GM12801 (cell line): ENCODE data around the gene EDAR.

Experiments
- CTCF ChIP-seq: IDR thresholded peaks from one replicate; pipeline ENCODE4 v1.5.1; 2011; ENCODE audit warnings: control low read depth; ENCODE audit not compliant: insufficient read length; ENCODE audit errors: extremely low read depth

The EDAR gene

GRCh38 chr2:108944601-108945331 is 44.3 kb downstream of the EDAR start:
- TF ChIP-seq CTCF, result no peak

- TF ChIP-seq CTCF, result no peak
Measured at GRCh38 chr2:108943751-108944150, 45.3 kb downstream of the EDAR start.

- TF ChIP-seq CTCF, result no peak
Measured at GRCh38 chr2:108942888-108943287, 46.1 kb downstream of the EDAR start.

DNA sequence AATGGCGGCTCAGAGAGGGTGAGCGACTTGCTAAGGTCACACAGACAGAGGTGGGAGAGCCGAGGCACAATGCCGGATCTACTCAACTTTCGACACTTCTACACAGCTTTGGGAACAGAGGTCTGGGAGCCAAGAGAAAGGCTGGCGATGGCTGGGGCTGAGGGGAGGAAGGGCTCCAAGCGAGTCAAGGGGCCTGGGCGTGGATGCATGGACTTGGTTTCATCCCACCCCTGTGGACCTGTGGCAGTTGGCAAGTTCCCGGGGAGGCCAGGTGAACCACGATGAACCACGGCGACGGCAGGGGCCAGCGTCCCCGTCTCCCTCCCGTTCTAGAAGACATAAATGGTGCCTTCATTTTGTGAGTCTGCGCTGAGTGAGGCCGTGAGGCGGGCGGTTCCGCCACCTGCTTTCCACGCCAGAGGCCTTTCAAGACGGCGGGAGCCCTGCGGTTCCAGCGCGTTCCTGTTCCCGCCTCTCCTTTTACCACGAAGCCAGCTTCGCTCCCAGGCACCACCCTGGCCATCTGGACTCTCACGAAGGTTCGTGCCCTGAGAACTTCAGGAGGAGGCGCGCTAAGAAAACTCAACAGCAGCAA is 46.7 kb downstream of the EDAR start:
- TF ChIP-seq CTCF, result no peak

- TF ChIP-seq CTCF, result no peak
Measured at GRCh38 chr2:108941767-108942166, 47.3 kb downstream of the EDAR start.

DNA sequence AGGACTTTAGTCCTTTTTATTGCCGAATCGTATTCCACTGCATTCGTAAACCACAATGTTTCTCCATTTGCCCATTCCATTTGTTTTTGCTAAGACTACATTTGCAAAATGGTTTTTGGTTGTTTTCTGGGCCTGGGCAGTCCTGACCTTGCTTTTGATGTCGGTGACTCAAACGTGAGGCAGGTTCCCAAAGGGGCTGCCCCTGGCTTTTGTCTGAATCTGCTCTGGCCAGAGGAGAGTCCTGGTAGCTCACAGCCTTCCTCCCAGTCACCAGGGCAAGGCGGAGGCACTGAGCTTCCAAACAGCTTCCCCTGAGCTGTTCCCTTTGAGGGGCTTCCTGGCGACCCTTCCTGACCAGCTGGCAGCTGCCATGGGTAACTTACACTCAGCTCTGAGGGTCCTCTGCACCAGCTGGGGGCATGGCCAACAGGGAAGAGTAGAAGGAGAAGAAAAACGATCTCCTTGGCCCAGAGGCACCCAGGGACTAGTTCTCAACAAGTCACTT is 47.8 kb downstream of the EDAR start:
- no peak for TF ChIP-seq CTCF

DNA sequence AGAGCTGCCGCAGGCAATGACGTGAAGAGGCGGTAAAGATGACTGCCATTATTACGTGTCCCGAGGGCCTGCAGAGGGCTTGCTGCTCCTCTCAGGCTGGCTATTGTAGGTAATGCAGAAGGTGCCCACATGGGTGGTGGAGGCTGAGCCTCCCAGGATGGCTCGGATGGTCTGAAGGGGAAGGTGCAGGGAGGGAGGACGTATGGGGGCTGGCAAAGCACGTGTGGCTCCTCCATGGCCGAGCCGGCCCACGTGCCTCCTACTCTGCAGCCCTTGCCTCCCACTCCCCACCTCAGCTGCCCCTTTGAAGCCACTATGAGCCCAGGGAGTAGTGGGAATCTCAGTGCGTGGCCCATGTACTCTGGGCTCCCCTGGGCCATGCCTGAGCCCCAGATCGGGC is 48.9 kb downstream of the EDAR start:
- TF ChIP-seq CTCF, result no peak
